Liver (tissue), 3 donors: ENCODE measurements around the gene TMEM170A.
"Not testable (repeated sequence)": the region's sequence is repeated elsewhere in the genome, so short reads cannot be mapped to it uniquely, and the experiment has no call there.

Experiments
- CTCF ChIP-seq: fragments of 150-350 bp; IDR thresholded peaks from 2 replicates; pipeline ENCODE4 v1.5.1; 2017; ENCODE audit warnings: improper control_type of control experiment, low read depth, low read length; ENCODE audit not compliant: missing input control
- GABPA ChIP-seq, 2 donors: IDR thresholded peaks in 1 of 2; conservative IDR thresholded peaks in 1 of 2; 2 replicates each; pipeline ENCODE4 v1.6.1; 2016; ENCODE audit warnings: antibody characterized with exemption in 2 of 2, mild to moderate bottlenecking in 1 of 2, moderate library complexity in 1 of 2
- JUND ChIP-seq, 2 donors: IDR thresholded peaks; 2 replicates each; pipeline ENCODE4 v1.6.1; 2016; ENCODE audit warnings: antibody characterized with exemption in 2 of 2
- RAD21 ChIP-seq, 2 donors: IDR thresholded peaks; 2 replicates each; pipeline ENCODE4 v1.6.1; 2016; ENCODE audit warnings: antibody characterized with exemption in 2 of 2, mild to moderate bottlenecking in 2 of 2
- RXRA ChIP-seq, 2 donors: IDR thresholded peaks; 2 replicates each; pipeline ENCODE4 v1.6.1; 2017 to 2018; ENCODE audit warnings: antibody characterized with exemption in 2 of 2, mild to moderate bottlenecking in 1 of 2
- YY1 ChIP-seq: IDR thresholded peaks from 2 replicates; pipeline ENCODE4 v1.6.1; 2016; ENCODE audit warnings: antibody characterized with exemption, mild to moderate bottlenecking
- donor health status: healthy.
- donor health status: healthy.

GRCh38 chr16:75456486-75456885, 8.0 kb downstream of the TMEM170A start:
- not testable (repeated sequence) for TF ChIP-seq CTCF; YY1; RXRA (IDR thresholded peaks at IDR 0.05); JUND (IDR thresholded peaks at IDR 0.05); RAD21 (IDR thresholded peaks at IDR 0.05); GABPA (IDR thresholded peaks at IDR 0.05 in 1 of 2, conservative IDR thresholded peaks at IDR 0.05 in 1 of 2)
